ENCODE measurements around the gene FICD. TPM values are rescaled to one million over a fixed set of nuclear protein-coding genes. Genes with fewer than 3 reads are reported as not detected.

The FICD gene
- 4.9 and 6.4 TPM in 2 replicates for total RNA-seq

GRCh38 chr12:108514973-108515814 lies at the start of gene FICD:
Gene FICD (plus strand): TSS chr12:108515277. CDS start chr12:108516973, 1,696 bp downstream.

GRCh38 chr12:108560752-108561719 lies 46.0 kb downstream of the FICD start, which contains the start of gene SART3:
Gene SART3 (minus strand): TSS chr12:108561173. CDS start chr12:108561154, 19 bp downstream.

GRCh38 chr12:108562348-108563135 lies 47.5 kb downstream of the FICD start, which contains the start of gene ISCU:
Gene ISCU (plus strand): TSS chr12:108562596. CDS start chr12:108562623, 27 bp downstream.

Other genes starting within 250 kb of the FICD start
- not detected in 2 replicates for gene CMKLR1, start 176.0 kb upstream of the FICD start, total RNA-seq
- 29.7 and 58.3 TPM in 2 replicates for gene SART3, start 45.9 kb downstream of the FICD start, total RNA-seq
- 111 and 130 TPM in 2 replicates for gene ISCU, start 47.3 kb downstream of the FICD start, total RNA-seq
- gene TMEM119, start 82.8 kb downstream of the FICD start, total RNA-seq: 6.0 and 7.2 TPM in 2 replicates
- 0.29 and 1.6 TPM in 2 replicates for gene SELPLG, start 118.6 kb downstream of the FICD start, total RNA-seq
- gene CORO1C, start 216.2 kb downstream of the FICD start, total RNA-seq: 111 and 128 TPM in 2 replicates